Activated CD4-positive, alpha-beta T cell treated with anti-CD3 and anti-CD28 coated beads for 36 hours (primary cell): ENCODE measurements around the gene AMOTL2. TPM values are rescaled to one million over a fixed set of nuclear protein-coding genes. Genes with fewer than 3 reads are reported as not detected.

Experiments
- ATAC-seq: fragments of 200-7000 bp; cut with Tn5 transposase; one replicate; pipeline ENCODE4 v1.10.0; 2021; ENCODE audit warnings: mild to moderate bottlenecking, moderate library complexity
- CTCF ChIA-PET: fragments of 350-600 bp; sonication (Branson Sonifier 250); formaldehyde crosslinking; loops from one replicate; lab custom pipeline; 2021; ENCODE audit warnings: antibody characterized with exemption; lab: Charles Lee
- POLR2A ChIA-PET: fragments of 350-600 bp; sonication (Branson Sonifier 250); formaldehyde crosslinking; loops from one replicate; lab custom pipeline; 2021; ENCODE audit warnings: antibody characterized with exemption, inconsistent platforms; lab: Charles Lee
- DNase-seq: peaks from one replicate; pipeline ENCODE4 v3.0.0-alpha.2; 2020
- H3K27ac Mint-ChIP-seq: one replicate; pipeline ENCODE4 v1.8.0; 2021; ENCODE audit warnings: mixed read lengths
- H3K27me3 Mint-ChIP-seq: one replicate; pipeline ENCODE4 v1.8.0; 2021; ENCODE audit warnings: mixed read lengths
- H3K36me3 Mint-ChIP-seq: one replicate; pipeline ENCODE4 v1.8.0; 2021; ENCODE audit warnings: low read depth, mixed read lengths
- H3K4me1 Mint-ChIP-seq: one replicate; pipeline ENCODE4 v1.8.0; 2021; ENCODE audit warnings: mixed read lengths
- H3K4me3 Mint-ChIP-seq: one replicate; pipeline ENCODE4 v1.8.0; 2021; ENCODE audit warnings: mild to moderate bottlenecking, moderate library complexity, mixed read lengths
- H3K9me3 Mint-ChIP-seq: one replicate; pipeline ENCODE4 v1.8.0; 2021; ENCODE audit warnings: low read depth, mixed read lengths
- intact Hi-C, 2 experiments: fragments of 100-400 bp; cut with DNase I in 1 of 2; cut with micrococcal nuclease in 1 of 2; formaldehyde crosslinking; loops; one replicate each; pipeline versions ENCODE4 v1.14.2 to v1.15.1; 2022 to 2024; cut with DNase I, micrococcal nuclease
- total RNA-seq, 2 experiments: library from RNA; stranded (reverse); gene quantifications; one replicate each; pipeline ENCODE4 v1.2.3, GENCODE V29; 2021

Gene AMOTL2
- total RNA-seq, 2 experiments from 2014 or later: 0.32 to 0.42 TPM

DNA sequence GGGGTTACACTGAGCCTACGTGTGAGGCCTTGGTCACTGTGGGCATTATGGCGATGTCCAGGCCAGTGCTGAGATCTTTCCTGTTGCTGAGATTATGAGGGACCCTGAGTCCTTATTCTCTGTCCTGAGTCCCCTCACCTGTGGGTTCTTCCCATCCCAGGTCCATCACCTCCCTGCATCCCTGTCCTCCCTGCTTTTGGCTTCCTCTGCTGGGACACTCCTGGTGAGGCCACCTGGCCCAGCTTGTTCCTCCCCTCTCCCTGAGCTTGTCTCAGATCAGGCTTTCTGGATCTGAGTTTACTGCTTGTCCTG lies 36.1 kb downstream of the AMOTL2 start:
- Mint-ChIP-seq H3K4me1 (no peaks in the 10 kb centered on the region), H3K27me3 (no peaks in the 10 kb centered on the region), H3K36me3 (no peaks in the 10 kb centered on the region), H3K9me3 (no peaks in the 10 kb centered on the region), H3K4me3 (no peak overlapping the region), H3K27ac (no peak overlapping the region)
- DNase-seq (no peak), ATAC-seq (no peak)
- CTCF ChIA-PET: interaction anchor here (0.8 to 1.2 kb wide), 3 partner anchors 12 to 42 kb away, joined by 3 to 5 read pairs (median 3); no protein-coding TSS in a partner anchor
- POLR2A ChIA-PET: no interaction called here
- intact Hi-C loops: no loop called here

DNA sequence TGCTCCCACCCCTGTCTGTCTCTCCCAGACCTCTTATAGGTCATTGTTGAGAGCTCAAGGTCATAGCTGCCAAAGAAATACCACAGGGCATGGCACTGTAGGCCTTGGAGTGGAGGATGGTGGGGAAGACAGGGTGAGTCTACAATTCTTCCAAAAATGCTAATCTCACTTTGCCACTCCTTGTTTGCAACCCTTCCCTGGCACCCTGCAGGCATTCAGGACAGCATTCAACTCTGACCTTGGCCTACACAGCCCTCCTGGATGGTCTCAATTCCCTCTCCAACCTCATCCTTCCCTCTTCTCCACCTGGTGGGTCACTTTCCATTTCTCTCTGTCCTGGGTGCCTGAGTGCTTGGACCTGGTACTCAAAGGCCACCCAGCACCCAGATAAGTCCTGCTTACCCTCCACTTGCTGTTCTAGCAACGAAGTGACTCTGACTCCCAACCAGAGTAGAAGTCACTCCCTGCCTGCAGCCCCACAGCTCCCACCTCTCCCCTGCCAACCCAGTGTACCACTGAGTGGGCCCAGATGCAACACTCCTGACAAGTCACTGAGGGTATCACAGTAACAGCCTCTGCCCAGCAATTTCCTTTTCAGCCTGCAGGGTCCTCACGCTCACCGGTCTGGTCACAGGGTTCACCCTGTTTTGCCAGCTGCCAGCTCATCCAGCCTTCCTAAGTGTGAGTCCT lies 36.6 kb downstream of the AMOTL2 start:
- Mint-ChIP-seq H3K27me3 (no peaks in the 10 kb centered on the region), H3K4me1 (no peaks in the 10 kb centered on the region), H3K4me3 (no peak overlapping the region), H3K27ac (no peak overlapping the region), H3K36me3 (no peaks in the 10 kb centered on the region), H3K9me3 (no peaks in the 10 kb centered on the region)
- intact Hi-C loops: no loop called here
- DNase-seq: no peak
- CTCF ChIA-PET: interaction anchor here (0.8 to 1.2 kb wide), 3 partner anchors 21 to 125 kb away, joined by 3 to 5 read pairs (median 3); no protein-coding TSS in a partner anchor
- POLR2A ChIA-PET: no interaction called here
- no peak for ATAC-seq

DNA sequence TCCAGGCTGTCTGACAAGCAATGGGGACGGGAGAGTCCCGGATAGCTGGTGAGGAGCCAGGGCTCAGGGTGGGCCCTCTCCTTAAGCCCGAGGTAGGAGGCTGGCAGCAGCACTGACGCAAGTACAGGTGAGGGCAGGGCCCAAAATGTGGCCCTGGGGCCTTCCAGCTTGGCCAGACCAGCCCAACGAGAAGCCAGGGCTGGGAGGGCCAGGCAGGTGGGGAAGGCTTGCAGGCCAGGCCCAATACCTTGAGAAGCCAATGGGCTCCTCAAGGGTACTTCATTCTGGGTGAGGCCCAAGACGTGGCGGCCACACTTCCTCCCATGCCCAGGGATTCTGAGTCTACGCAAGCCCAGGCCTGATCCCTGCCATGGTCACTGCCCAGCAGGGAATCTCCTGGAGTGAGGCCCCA lies 37.2 kb downstream of the AMOTL2 start:
- intact Hi-C loops: no loop called here
- H3K4me1 Mint-ChIP-seq: no peaks in the 10 kb centered on the region
- no peaks in the 10 kb centered on the region for H3K9me3 Mint-ChIP-seq

GRCh38 chr3:134336587-134336986 lies 37.7 kb downstream of the AMOTL2 start:
- Mint-ChIP-seq H3K4me1 (no peaks in the 10 kb centered on the region), H3K9me3 (no peaks in the 10 kb centered on the region), H3K36me3 (no peaks in the 10 kb centered on the region), H3K27ac (no peak overlapping the region), H3K27me3 (no peaks in the 10 kb centered on the region), H3K4me3 (no peak overlapping the region)
- DNase-seq: no peak
- ChIA-PET POLR2A (no interaction called here), CTCF (no interaction called here)
- intact Hi-C loops: no loop called here
- ATAC-seq: no peak

More for the DNA sequence above, 37.2 kb downstream of the AMOTL2 start:
- ATAC-seq (no peak), DNase-seq (no peak)
- POLR2A ChIA-PET: no interaction called here
- no peaks in the 10 kb centered on the region for H3K36me3 Mint-ChIP-seq
- H3K27me3 Mint-ChIP-seq: no peaks in the 10 kb centered on the region
- H3K27ac Mint-ChIP-seq: no peak overlapping the region
- H3K4me3 Mint-ChIP-seq: no peak overlapping the region
- CTCF ChIA-PET: interaction anchor here (0.8 to 1.2 kb wide), 2 partner anchors 44 to 125 kb away, joined by 3 to 5 read pairs; no protein-coding TSS in a partner anchor

GRCh38 chr3:134334901-134335280 lies 39.4 kb downstream of the AMOTL2 start:
- H3K27me3 Mint-ChIP-seq: no peaks in the 10 kb centered on the region
- H3K4me3 Mint-ChIP-seq: no peak overlapping the region
- H3K9me3 Mint-ChIP-seq: no peaks in the 10 kb centered on the region
- ATAC-seq (no peak), DNase-seq (no peak)
- intact Hi-C loops: no loop called here
- CTCF ChIA-PET: interaction anchor here (0.6 to 0.7 kb wide), 2 partner anchors 10 to 122 kb away, joined by 3 to 4 read pairs; no protein-coding TSS in a partner anchor
- no peak overlapping the region for H3K27ac Mint-ChIP-seq
- no peaks in the 10 kb centered on the region for H3K36me3 Mint-ChIP-seq
- H3K4me1 Mint-ChIP-seq: no peaks in the 10 kb centered on the region
- POLR2A ChIA-PET: no interaction called here

DNA sequence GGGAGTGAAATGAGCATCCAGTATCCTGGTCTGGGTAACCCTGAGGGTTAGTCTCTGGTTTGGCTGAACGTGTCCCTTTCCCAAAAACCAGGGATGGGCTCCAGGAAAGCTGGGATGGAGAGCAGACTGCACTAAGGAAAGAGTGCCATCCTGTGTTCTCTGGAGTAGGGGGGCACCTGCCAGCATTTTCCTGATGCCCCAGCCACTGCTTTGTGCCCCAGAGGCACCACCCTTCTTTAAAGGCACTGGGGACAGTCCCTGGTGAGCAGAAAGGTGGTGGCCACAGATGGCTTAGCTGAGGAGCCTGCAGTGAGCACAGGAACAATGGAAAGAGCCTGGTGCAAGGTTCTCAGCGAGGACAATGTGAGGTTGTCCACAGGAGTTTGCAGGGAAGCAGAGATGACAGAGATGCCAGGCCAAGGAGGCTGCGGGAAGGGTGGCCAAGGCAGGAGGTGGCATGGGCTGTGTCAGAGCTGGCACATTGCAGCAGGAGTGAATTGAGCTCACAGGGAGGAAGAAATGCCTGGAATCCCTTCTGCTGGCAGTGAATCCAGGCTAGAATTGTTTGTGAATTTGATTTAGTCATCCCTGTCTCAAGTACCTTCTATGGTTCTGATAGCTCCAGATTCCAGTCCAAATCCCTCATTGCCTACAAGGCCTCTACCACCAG lies 39.9 kb downstream of the AMOTL2 start:
- Mint-ChIP-seq H3K27ac (no peak overlapping the region), H3K36me3 (no peaks in the 10 kb centered on the region), H3K27me3 (no peaks in the 10 kb centered on the region), H3K4me3 (no peak overlapping the region), H3K4me1 (no peaks in the 10 kb centered on the region), H3K9me3 (no peaks in the 10 kb centered on the region)
- ChIA-PET POLR2A (no interaction called here), CTCF (interaction anchor here (0.6 to 0.7 kb wide), 2 partner anchors 11 to 122 kb away, joined by 3 to 4 read pairs; no protein-coding TSS in a partner anchor)
- DNase-seq: no peak
- no peak for ATAC-seq
- intact Hi-C loops: no loop called here

GRCh38 chr3:134333522-134334181 lies 40.6 kb downstream of the AMOTL2 start:
- ChIA-PET CTCF (no interaction called here), POLR2A (no interaction called here)
- H3K9me3 Mint-ChIP-seq: no peaks in the 10 kb centered on the region
- H3K27me3 Mint-ChIP-seq: no peaks in the 10 kb centered on the region
- DNase-seq (no peak), ATAC-seq (no peak)
- intact Hi-C loops: no loop called here
- no peak overlapping the region for H3K27ac Mint-ChIP-seq
- no peaks in the 10 kb centered on the region for H3K4me1 Mint-ChIP-seq
- H3K36me3 Mint-ChIP-seq: no peaks in the 10 kb centered on the region
- no peak overlapping the region for H3K4me3 Mint-ChIP-seq

- intact Hi-C loops: no loop called here
- no peaks in the 10 kb centered on the region for H3K9me3 Mint-ChIP-seq
- ChIA-PET CTCF (interaction anchor here (0.7 to 1.0 kb wide), 3 partner anchors 141 to 510 kb away, joined by 3 to 4 read pairs (median 3); no protein-coding TSS in a partner anchor), POLR2A (interaction anchor here (0.7 kb wide), 1 partner anchor 15 kb away, joined by 4 read pairs; no protein-coding TSS in a partner anchor)
- no peak overlapping the region for H3K4me3 Mint-ChIP-seq
- DNase-seq: no peak
- H3K4me1 Mint-ChIP-seq: no peaks in the 10 kb centered on the region
- no peak for ATAC-seq
- H3K27ac Mint-ChIP-seq: no peak overlapping the region
- no peaks in the 10 kb centered on the region for H3K36me3 Mint-ChIP-seq
- peaks cover 2% of the 10 kb centered on the region for H3K27me3 Mint-ChIP-seq
These were observed 41.9 kb downstream of the AMOTL2 start for GRCh38 chr3:134332344-134332743.

DNA sequence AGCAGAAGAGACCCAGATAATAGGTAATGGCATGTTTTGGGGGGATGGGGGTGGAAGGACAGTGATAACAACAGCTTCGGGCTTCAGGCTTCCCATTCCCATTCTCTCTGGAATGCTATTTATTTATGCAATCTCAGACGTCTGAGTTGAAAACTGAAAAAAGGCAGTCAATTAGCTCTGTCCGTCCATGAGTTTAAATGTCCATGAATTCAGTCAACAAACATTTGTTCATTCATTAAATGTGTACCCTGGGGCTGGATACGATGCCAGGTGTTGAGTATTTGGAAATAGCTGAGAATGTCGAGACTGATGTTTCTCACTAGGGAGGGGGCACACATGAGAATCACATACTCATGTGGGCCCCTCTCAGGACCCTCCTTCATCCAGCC lies 42.4 kb downstream of the AMOTL2 start:
- Mint-ChIP-seq H3K36me3 (no peaks in the 10 kb centered on the region), H3K4me1 (no peaks in the 10 kb centered on the region), H3K27me3 (peaks cover 2% of the 10 kb centered on the region), H3K27ac (no peak overlapping the region), H3K9me3 (no peaks in the 10 kb centered on the region), H3K4me3 (no peak overlapping the region)
- CTCF ChIA-PET: interaction anchor here (0.7 to 1.0 kb wide), 3 partner anchors 142 to 510 kb away, joined by 3 to 4 read pairs (median 3); no protein-coding TSS in a partner anchor
- ATAC-seq (no peak), DNase-seq (no peak)
- intact Hi-C loops: no loop called here
- POLR2A ChIA-PET: no interaction called here

DNA sequence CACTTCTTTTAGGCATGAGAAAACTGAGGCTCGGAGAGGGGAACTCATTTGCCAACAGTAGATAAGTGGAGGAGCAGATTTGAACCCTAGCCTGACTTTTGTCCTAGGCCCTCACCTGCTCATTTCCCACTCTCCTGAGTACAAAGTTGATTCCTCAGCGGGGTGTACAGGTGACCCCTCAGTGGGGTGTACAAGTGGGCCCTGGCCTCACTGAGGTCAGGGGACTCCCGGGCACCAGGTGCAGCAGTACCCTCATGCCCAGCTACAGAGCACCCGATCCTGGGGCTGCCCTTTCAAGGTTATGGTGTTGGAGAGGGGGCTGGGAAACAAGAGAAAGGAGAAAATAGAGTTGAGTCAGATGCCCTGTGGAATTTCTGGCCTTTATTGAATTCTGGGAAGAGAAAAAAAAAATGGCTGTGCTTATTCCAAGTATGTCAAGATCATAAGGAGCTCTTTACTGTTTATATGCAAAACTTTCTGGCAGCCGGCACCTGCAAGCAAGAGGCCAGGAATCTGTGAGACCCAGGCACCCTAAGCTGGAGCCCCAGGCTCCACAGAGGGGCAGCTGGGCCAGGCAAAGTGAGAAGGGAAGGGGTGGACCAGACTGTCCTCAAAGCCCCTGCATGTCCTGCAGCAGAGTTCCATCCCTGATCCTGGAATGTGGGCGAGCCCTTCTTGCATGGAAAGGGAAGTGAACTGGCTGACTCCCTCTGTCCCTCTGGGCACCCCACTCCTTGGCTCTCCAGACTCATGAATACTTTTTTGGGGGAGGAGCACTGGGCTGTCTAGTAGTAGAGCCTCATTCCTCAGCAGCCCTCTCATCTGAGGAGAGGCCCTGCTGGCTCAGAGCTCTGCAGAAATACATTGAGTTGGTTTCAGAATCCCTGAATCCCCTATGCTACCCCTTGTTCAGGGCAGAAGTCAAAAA lies 43.1 kb downstream of the AMOTL2 start:
- Mint-ChIP-seq H3K4me3 (no peak overlapping the region), H3K27ac (no peak overlapping the region), H3K27me3 (peaks cover 2% of the 10 kb centered on the region), H3K36me3 (no peaks in the 10 kb centered on the region), H3K4me1 (no peaks in the 10 kb centered on the region), H3K9me3 (no peaks in the 10 kb centered on the region)
- ChIA-PET POLR2A (no interaction called here), CTCF (interaction anchor here (0.7 to 1.0 kb wide), 2 partner anchors 226 to 509 kb away, joined by 3 to 4 read pairs; no protein-coding TSS in a partner anchor)
- DNase-seq (no peak), ATAC-seq (no peak)
- intact Hi-C loops: no loop called here

GRCh38 chr3:134328846-134329245 lies 45.4 kb downstream of the AMOTL2 start:
- no peaks in the 10 kb centered on the region for H3K9me3 Mint-ChIP-seq
- DNase-seq: no peak
- H3K4me3 Mint-ChIP-seq: no peak overlapping the region
- CTCF ChIA-PET: no interaction called here
- H3K27ac Mint-ChIP-seq: no peak overlapping the region
- H3K4me1 Mint-ChIP-seq: no peaks in the 10 kb centered on the region
- H3K27me3 Mint-ChIP-seq: peaks cover 2% of the 10 kb centered on the region
- no peak for ATAC-seq
- POLR2A ChIA-PET: no interaction called here
- H3K36me3 Mint-ChIP-seq: no peaks in the 10 kb centered on the region
- intact Hi-C loops: no loop called here
